Subcutaneous adipose tissue (tissue), 4 donors: ENCODE measurements around the gene INKA1. TPM values are rescaled to one million over a fixed set of nuclear protein-coding genes. Genes with fewer than 3 reads are reported as not detected.

ENCODE experiments used
- total RNA-seq, 4 donors: library from RNA; depleted of rRNA; stranded (reverse); fragments of >200 nt; gene quantifications; one replicate each; pipeline ENCODE4 v1.1.0, GENCODE V29; 2016
- TF ChIP-seq, protein P1 (sequence below): fragments of 450-650 bp; IDR thresholded peaks from one replicate; pipeline ENCODE4 v1.5.1; 2016; ENCODE audit warnings: low read depth, mild to moderate bottlenecking, control low read depth, antibody characterized with exemption, moderate library complexity

INKA1 gene
- total RNA-seq, 4 donors from 2014 or later: 2.4 to 4.8 (median 3.5) TPM

DNA sequence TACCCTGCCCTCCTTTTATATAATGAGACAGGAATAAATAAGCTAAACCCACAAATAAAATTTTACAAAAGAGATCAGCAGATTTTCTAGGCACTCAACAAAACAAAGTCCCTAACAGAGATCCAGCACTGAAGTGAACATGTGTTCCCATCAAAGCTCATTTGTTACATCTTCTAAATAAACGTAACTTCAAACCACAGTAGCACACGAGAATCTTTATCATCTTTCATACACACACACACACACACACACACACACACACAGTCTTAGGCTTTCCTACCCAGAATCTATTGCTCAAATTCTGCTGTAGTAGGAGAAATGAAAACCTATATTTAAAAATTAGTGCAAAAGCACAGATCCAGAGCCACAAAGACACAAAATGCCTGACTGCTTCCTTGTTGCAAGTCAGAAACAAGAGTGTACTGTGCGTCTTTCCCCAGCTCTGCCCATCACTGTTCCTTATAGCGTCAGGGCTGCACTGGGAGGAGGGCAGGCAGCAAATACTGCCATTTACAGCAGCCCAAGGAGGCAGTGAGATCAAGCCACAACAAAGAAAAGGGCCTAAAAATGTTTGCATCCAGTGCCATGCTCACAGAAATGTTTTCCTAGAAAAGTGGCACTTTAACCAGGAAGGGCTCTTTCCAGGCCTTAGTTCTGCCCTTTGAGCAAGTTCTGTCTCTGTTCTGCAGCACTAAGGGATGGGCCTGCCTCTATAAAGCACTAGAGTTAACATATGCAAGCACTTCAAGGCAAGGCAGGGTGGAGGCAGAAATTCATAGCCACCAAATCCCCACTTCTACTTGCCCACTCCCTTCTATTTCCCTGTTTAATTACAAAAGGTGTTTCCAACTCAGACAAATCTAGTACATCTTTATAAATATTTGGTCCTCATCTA lies 22.7 kb upstream of the INKA1 start:
- TF ChIP-seq, protein P1, sequence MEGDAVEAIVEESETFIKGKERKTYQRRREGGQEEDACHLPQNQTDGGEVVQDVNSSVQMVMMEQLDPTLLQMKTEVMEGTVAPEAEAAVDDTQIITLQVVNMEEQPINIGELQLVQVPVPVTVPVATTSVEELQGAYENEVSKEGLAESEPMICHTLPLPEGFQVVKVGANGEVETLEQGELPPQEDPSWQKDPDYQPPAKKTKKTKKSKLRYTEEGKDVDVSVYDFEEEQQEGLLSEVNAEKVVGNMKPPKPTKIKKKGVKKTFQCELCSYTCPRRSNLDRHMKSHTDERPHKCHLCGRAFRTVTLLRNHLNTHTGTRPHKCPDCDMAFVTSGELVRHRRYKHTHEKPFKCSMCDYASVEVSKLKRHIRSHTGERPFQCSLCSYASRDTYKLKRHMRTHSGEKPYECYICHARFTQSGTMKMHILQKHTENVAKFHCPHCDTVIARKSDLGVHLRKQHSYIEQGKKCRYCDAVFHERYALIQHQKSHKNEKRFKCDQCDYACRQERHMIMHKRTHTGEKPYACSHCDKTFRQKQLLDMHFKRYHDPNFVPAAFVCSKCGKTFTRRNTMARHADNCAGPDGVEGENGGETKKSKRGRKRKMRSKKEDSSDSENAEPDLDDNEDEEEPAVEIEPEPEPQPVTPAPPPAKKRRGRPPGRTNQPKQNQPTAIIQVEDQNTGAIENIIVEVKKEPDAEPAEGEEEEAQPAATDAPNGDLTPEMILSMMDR: no peak

DNA sequence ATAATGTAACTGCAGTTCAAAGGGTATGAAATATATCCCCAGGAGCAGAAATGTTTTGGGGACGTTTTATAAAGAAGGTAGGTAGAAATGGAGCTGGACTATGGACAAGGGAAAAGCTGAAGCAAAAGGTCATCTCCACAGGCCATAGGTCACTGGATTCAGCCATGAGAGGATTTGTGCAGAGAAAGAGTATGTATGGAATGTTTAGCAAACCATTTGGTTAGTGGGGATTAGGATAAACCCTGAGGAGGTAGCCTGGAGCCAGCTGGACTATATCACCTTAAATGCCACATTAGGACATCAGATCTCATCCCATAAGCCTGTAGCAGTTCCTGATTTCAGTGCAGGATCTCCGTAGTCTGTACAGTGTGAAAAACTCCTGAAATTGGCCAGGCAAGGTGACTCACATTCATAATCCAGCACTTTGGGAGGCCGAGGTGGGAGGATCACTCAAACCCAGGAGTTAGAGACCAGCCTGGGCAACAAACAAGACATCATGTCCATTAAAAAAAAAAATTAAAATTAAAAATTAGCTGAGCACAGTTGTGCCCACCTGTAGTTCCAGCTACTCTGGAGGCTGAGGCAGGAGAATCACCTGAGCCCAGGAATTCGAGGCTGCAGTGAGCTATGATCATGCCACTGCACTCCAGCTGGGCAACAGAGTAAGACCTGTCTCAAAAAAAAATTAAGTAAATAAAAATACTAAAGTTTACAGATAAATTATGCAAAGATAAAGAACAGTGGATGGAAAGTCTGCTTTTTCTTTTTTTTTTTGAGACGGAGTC lies 21.5 kb upstream of the INKA1 start:
- TF ChIP-seq, protein P1: no peak

- TF ChIP-seq, protein P1: no peak
Observed at GRCh38 chr3:49785565-49786356, 17.3 kb upstream of the INKA1 start.

DNA sequence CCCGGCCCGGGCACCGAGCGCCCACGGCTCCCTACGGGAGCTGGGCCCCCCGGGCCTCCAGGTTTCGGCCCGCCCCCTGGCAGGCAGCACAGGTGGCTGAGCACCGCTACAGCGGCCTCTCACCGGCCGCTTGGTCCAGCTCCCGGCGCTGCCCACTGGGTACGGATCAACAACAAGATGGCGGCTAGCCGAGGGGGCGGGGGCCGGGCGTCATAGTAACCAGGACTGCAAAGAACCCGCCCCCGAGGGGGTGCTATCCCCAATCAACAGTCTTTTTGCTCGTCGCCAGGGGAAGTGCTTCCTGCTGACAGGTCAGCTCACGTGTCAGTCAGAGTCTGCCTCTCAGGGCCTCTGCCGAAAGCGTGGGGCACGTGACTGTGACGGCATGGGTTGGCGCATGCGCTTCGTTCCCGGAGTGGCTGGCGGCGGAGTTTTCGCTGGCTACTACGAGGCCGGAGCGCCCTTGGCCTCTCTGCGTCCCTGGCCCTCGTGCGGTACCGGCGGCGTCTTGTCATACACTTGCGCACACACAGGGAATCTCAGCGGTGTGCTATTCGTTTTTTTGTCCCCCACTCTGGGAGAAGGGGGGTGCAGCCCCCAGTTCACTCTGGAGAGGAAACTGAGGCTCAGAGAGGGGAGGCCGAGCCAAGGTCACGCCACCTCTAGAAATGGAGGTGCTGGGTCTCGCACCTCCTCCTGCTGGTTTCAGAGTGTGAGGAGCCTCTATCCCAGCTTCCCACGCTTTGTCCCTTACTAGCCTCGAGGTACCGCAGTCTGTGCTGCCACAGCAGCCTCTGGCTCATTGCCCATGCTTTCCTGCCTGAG lies 16.5 kb upstream of the INKA1 start, which contains the start of gene IP6K1:
IP6K1 (minus strand) TSS at position 186 of the 825 bp plus-strand sequence. CDS start 38,502 bp downstream, outside the sequence.
- TF ChIP-seq, protein P1: no peak

DNA sequence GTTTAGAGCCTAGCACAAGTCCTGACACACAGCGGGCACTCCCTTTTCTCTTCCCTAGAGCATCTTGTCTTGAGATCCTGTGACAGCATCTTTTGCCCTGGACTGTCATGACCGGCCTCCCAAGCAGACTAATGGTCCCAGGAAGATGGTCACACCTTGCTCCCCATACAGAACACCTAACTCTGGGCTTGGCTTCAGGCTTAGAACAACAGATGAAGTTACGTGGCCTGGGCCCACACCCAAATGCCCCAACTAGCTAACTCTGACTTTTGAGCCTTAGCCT lies 15.9 kb upstream of the INKA1 start:
- TF ChIP-seq, protein P1: no peak

DNA sequence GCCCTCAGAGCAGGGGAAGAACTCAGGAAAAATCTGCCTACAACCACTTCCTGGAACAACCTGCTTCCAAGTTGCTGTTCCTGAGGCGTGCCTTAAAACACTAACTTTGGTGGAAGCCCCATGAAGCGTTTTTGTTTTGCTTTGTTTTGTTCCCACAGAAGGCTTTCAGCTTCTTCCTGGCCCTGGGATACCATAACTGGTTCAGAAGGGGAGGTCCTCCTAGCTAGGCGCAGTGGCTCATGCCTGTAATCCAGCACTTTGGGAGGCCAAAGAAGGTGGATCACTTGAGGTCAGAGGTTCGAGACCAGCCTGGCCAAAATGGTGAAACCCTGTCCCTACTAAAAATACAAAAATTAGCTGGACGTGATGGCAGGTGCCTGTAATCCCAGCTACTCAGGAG lies 15.5 kb upstream of the INKA1 start:
- TF ChIP-seq, protein P1: no peak
